ENCODE data around the gene SH3TC1.
A peak's percentile ranks its signal among the peaks of the same experiment; 100 is the strongest.

SH3TC1 gene

GRCh38 chr4:8239226-8239625 is 40.1 kb downstream of the SH3TC1 start:
- TF ChIP-seq, protein P1, sequence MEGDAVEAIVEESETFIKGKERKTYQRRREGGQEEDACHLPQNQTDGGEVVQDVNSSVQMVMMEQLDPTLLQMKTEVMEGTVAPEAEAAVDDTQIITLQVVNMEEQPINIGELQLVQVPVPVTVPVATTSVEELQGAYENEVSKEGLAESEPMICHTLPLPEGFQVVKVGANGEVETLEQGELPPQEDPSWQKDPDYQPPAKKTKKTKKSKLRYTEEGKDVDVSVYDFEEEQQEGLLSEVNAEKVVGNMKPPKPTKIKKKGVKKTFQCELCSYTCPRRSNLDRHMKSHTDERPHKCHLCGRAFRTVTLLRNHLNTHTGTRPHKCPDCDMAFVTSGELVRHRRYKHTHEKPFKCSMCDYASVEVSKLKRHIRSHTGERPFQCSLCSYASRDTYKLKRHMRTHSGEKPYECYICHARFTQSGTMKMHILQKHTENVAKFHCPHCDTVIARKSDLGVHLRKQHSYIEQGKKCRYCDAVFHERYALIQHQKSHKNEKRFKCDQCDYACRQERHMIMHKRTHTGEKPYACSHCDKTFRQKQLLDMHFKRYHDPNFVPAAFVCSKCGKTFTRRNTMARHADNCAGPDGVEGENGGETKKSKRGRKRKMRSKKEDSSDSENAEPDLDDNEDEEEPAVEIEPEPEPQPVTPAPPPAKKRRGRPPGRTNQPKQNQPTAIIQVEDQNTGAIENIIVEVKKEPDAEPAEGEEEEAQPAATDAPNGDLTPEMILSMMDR (IDR thresholded peaks at IDR 0.05; ENCODE audit: insufficient read depth, missing control alignments): no peak
- DNase-seq (ENCODE audit: insufficient read length, low spot score) (no peak), FAIRE-seq (no peak)

DNA sequence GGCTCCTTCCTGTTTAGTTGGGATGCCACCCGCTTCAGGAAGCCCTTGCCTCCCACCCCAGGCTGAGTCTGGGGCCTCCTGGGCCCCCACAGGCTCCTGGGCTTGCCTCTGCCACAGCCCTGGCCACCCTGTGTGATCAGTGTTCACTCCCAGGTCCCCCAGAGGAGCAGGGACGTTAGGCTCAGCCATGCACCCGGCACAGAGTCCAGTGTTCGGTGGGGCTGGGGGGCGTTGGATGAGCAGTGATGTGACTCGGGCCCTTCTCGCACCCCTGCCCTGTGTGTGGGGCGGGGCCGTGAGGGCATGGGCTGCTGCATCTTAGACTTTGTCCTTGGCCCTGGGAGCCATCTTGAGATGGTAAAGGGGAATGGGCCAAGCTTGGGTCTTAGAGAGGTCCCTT is 40.6 kb downstream of the SH3TC1 start:
- TF ChIP-seq, protein P1 (IDR thresholded peaks at IDR 0.05; ENCODE audit: insufficient read depth, missing control alignments): no peak
- FAIRE-seq: no peak
- DNase-seq (ENCODE audit: insufficient read length, low spot score): no peak

DNA sequence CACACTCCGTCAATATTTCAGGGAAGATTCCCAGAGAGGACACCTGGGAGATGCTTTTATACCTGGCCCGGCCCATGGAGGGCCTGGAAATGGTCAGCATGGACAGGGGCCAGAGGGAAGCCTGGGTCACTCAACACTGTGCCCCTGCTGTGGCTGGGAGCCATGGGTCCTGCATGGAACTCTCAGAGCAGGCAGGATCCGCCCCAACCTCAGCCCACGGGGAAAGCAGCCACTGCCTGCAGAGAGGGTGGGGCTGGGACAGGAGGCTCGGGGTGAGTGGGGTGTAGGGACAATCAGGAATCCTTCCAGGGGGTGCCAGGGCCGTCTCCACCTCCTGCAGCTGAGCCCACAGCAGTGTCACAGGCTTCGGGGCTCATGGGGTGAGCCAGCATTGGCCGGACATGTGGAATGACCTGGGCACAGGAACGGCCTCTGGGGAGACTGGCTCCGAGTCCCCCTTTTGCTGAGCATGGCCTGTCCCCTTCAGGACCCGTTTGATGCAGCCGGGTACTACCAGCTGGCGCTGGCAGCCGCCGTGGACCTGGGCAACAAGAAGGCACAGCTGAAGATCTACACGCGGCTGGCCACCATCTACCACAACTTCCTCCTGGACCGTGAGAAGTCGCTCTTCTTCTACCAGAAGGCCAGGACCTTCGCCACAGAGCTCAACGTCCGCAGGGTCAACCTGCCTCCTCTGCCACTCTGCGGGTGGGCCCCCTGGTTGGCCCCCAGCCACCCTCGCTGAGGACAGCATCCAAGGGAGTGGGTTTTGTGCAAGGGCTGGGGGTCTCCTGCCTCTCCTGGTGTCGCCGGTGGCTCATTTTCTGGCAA is 41.3 kb downstream of the SH3TC1 start:
- TF ChIP-seq, protein P1 (IDR thresholded peaks at IDR 0.05; ENCODE audit: insufficient read depth, missing control alignments): no peak
- FAIRE-seq: no peak
- DNase-seq (ENCODE audit: insufficient read length, low spot score): no peak

GRCh38 chr4:8241211-8241779 is 42.2 kb downstream of the SH3TC1 start:
- FAIRE-seq: no peak
- DNase-seq (ENCODE audit: insufficient read length, low spot score): no peak
- TF ChIP-seq, protein P1 (IDR thresholded peaks at IDR 0.05; ENCODE audit: insufficient read depth, missing control alignments): no peak

DNA sequence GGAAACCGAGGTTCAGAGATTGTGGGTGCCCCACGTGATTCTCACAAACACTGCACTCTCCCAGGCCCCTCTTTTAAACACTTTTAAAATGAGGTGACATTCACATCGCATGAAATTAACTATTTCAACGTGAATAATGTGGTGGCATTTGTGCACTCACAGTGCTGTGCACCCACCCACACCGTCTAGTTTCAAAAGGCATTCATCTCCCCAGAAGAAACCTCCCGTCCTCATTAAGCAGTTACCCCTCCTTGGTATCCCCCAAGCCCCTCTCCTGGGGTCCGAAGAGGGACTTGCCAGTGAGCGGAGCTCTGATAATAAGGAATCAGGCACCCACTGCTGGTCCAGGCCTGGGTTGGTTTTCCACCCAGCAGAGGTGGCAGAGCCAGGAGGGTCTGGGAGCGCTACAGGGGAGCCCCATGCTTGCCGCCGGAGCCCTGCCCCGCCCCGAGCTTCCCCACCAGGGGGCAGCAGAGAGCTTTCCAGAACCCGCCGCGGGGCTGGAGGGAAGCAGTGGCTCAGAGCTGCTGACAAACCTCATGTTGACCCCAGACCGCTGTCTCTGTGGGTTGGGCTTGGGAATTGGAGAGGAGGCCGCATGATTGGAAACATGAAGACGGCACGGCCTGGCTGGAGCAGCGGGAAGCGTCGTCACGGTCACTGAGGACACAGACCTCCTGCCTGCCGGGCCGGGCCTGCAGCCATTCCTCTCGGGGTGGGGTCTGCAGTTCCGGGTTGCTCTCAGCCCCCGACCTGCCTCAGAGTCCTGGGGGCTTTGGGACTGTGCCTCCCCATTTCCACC is 43.0 kb downstream of the SH3TC1 start:
- no peak for FAIRE-seq
- TF ChIP-seq, protein P1 (IDR thresholded peaks at IDR 0.05; ENCODE audit: insufficient read depth, missing control alignments): peak; percentile 76
- peak; percentile 98 for DNase-seq (ENCODE audit: insufficient read length, low spot score)

DNA sequence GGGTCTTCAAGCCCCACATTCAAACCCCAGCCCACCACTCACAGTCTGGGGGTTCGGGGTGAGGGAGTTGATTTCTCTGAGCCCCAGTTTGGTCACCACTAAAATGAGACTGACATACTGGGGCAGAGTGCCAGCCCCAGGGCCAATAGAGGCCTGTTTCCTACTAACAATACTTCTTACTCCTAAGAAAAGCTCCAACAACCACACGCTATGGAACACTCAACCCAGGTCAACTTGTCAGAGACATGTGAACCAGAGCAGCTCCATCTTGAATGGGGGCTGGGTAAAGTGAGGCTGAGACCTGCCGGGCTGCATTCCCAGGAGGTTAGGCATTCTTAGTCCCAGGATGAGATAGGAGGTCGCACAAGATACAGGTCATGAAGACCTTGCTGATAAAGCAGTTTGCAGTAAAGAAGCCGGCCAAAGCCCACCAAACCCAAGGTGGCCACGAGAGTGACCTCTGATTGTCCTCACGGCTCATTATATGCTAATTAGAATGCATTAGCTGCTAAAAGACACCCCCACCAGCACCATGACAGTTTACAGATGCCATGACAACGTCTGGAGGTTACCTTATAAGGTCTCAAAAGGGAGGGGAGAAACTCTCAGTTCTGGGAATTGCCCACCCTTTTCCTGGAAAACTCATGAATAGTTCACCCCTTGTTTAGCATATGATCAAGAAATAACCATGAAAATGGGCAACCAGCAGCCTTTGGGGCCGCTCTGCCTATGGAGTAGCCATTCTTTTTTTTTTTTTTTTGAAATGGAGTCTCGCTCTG is 43.9 kb downstream of the SH3TC1 start:
- no peak for FAIRE-seq
- DNase-seq (ENCODE audit: insufficient read length, low spot score): no peak
- TF ChIP-seq, protein P1 (IDR thresholded peaks at IDR 0.05; ENCODE audit: insufficient read depth, missing control alignments): no peak
